Hepatocyte (in vitro differentiated cells): ENCODE measurements around the gene EFNA4.

Source experiments
- EZH2 ChIP-seq: fragments of 200-600 bp; sonication (generic); IDR thresholded peaks from 2 replicates; pipeline ENCODE4 v1.6.1; 2016; ENCODE audit warnings: antibody characterized with exemption, mild to moderate bottlenecking, borderline replicate concordance
- EZH2phosphoT487 ChIP-seq: fragments of 200-600 bp; sonication (generic); IDR thresholded peaks from one replicate; pipeline ENCODE4 v1.6.1; 2018; ENCODE audit warnings: antibody characterized with exemption, mild to moderate bottlenecking, low read depth, moderate library complexity; ENCODE audit not compliant: unreplicated experiment, severe bottlenecking
- TF ChIP-seq, protein P1 (sequence below): fragments of 200-600 bp; sonication (generic); IDR thresholded peaks from 2 replicates; pipeline ENCODE4 v1.5.1; 2016; ENCODE audit warnings: antibody characterized with exemption, mild to moderate bottlenecking; ENCODE audit not compliant: poor library complexity

DNA sequence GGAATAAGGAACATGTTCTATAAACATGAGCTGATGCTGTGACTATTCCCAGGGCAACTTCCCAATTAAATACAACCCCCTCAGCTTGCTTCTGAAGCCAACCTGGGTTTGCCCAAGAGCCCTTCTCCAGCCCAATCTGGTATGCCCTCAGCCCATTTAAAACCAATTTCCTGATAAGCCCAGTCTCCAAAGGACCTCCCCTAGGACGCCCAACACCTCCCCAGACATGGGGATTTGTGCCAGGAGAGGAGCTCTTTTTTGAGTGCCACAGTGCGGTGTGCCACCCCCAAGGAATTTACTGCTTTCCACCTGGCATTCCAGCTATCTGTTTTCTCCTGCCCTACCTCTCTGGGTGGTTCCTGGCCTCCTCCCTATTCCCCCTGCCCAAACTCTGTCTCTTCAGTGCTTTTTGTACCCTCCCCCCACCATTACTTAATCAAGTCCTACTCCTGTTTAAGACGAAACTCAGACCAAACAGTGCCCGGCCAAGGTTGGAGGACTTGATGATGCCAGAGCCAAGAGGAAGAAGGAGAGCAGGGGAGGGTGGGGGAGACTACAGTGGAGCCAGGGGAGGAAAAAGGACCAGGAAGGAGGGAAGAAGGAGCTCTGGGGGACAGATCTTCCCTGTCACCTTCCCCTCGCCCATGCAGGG, 52.7 kb downstream of the EFNA4 start:
- TF ChIP-seq EZH2 (no peak), EZH2phosphoT487 (no peak)
- TF ChIP-seq, protein P1, sequence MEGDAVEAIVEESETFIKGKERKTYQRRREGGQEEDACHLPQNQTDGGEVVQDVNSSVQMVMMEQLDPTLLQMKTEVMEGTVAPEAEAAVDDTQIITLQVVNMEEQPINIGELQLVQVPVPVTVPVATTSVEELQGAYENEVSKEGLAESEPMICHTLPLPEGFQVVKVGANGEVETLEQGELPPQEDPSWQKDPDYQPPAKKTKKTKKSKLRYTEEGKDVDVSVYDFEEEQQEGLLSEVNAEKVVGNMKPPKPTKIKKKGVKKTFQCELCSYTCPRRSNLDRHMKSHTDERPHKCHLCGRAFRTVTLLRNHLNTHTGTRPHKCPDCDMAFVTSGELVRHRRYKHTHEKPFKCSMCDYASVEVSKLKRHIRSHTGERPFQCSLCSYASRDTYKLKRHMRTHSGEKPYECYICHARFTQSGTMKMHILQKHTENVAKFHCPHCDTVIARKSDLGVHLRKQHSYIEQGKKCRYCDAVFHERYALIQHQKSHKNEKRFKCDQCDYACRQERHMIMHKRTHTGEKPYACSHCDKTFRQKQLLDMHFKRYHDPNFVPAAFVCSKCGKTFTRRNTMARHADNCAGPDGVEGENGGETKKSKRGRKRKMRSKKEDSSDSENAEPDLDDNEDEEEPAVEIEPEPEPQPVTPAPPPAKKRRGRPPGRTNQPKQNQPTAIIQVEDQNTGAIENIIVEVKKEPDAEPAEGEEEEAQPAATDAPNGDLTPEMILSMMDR: no peak
